GM19193 (cell line): ENCODE results near the gene TNFSF15.

ENCODE experiments used
- POLR2A ChIP-seq: IDR thresholded peaks from 4 replicates; pipeline ENCODE4 v1.6.1; 2011; ENCODE audit not compliant: insufficient read depth, insufficient read length; ENCODE audit errors: extremely low read depth

TNFSF15 gene

GRCh38 chr9:114830546-114830945 is 24.7 kb upstream of the TNFSF15 start:
- TF ChIP-seq POLR2A: no peak

DNA sequence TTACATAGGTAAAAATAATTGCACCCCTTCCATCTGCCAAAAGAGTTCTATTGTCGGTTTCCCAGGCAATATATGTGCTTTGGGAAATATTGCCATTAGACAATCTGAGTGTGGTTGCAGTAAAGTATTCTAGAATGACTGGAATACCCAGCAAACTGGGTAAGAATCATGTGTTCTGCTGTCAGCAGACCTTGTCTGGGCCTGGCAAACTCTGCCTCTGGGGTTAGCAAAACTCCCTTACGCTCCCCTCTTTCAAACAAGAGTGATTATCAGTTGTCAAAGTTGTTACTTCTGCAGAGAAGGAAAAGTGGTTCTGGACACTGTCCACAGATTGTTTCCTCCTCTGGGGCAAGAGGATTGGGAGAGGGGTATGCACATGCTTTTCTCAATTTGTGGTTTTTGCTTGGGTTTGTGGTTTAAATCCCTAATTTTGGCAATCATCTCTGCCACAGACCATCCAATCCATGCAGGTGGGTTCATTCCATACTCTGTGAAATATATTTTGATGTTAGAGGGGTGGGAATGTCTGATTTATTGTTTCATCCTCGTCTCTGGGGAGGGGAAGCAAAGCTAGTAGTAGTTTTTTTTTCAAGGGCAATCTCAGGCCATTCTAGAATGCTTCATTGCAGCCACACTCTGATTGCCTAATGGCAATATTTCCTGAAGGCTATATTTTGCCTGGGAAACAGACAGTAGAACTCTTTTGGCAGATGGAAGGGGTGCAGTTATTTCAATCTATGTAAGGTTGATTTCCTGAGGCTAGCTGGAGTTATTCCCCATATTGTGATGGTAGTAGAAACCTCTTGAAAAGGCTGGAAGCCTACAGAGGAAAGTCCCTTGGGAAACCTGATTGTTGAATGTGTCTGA is 24.0 kb upstream of the TNFSF15 start:
- no peak for TF ChIP-seq POLR2A

- TF ChIP-seq POLR2A: no peak
Observed at GRCh38 chr9:114828303-114828650, 22.4 kb upstream of the TNFSF15 start.

DNA sequence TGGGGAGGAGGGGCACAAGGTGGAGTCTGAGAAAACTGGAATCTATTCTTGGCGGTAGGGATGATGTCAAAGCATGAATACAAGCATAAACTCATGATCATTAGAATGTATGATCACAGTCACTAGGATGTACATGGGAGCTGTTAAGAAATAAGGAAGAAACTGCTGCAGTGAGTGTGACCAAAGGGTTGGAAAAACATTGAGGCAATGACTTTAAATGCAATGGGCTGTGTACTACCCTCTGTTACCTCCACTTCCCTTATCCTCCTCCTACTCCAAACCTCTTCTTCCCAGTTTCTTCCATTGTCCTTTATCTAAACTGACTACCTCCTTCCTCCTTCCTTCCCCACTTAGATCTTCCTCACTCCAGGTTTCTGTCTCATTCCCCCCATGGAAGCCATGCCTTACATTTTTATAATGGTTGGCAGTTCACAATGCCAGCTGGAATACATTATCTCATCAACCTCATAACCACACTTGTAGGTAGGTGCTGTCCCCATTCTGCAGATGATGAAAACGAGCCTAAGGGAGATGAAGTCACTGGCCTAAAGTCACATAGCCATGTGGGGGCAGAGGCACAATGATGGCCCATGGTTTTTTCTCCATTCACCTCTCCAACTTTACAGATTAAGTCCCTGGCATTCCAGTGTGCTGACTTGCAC is 21.9 kb upstream of the TNFSF15 start:
- no peak for TF ChIP-seq POLR2A

DNA sequence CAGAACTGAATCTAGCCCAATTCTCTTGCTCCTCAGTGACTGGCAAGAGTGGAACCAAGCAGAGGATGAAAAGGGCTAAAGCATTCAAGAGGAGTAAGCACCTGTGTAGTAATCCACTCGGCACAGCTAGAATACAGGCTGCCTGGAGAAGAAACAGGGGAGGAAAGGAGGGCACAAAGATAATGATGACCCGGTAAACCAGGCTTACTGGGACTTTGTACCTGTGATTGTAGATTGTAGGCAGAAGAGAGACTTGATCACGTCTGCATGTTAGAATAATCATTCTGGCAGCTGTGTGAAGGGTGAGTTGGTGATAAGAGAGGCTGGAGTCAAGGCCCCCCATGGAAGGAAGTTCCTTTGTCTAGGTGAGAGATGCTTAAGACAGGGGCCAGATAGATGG is 20.6 kb upstream of the TNFSF15 start:
- TF ChIP-seq POLR2A: no peak

- TF ChIP-seq POLR2A: no peak
Observed at GRCh38 chr9:114825126-114825795, 19.4 kb upstream of the TNFSF15 start.

- TF ChIP-seq POLR2A: no peak
Observed at GRCh38 chr9:114824110-114824509, 18.3 kb upstream of the TNFSF15 start.

GRCh38 chr9:114823441-114823840 is 17.6 kb upstream of the TNFSF15 start:
- TF ChIP-seq POLR2A: no peak

- no peak for TF ChIP-seq POLR2A
Observed at GRCh38 chr9:114822708-114823107, 16.9 kb upstream of the TNFSF15 start.

GRCh38 chr9:114820776-114821501 is 15.1 kb upstream of the TNFSF15 start:
- no peak for TF ChIP-seq POLR2A

- no peak for TF ChIP-seq POLR2A
Observed at GRCh38 chr9:114818178-114818577, 12.3 kb upstream of the TNFSF15 start.

- TF ChIP-seq POLR2A: no peak
Observed at GRCh38 chr9:114813717-114814418, 8.0 kb upstream of the TNFSF15 start.

DNA sequence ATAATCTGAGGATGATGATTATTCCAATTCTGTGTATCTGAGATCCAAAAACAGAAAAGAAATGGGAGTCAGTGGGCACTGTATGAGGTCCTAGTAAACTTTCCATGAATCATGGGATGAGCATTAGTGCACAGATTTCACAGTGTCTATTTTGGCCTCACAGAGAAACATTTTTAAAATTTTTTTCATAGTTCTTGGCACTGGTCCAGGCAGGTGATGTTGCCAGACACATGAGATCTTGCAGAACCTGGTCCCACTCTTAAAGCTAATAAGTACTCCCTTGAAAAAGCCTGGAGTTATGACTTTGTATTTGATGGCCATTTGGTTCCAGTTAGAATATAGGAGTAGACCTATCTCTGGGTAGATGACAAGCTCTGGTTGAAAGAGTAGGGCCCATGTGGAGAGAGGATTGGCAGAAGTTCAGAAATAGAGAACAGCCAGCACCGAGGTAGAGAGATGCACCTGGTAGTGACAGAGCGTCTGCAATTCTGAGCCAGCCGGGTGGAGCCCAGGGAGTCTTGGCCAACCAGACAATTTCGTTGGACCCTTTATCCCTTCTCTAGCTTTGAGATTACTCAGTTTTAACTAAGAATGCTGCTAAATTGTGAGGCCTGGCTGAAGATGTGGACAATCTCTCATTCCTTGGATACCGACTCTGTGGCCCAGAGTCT is 6.3 kb upstream of the TNFSF15 start:
- TF ChIP-seq POLR2A: no peak

DNA sequence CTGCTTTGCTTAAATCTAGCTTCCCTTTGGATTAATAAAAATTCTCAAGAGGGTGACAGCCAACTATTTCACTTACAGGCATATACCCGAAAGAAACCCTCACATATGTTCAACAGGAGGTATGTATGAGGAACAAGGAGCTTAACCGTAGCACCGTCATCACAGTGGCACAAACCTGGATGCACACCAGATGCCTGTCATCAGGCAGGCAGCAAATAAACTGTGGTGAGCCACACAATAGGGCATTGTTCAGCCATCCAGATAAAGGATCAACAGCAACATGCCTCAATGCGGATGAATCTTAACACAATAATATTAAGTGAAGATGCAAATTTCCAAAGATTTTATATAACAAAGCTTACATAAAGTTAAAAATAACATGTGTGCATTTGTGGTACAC is 5.5 kb upstream of the TNFSF15 start:
- no peak for TF ChIP-seq POLR2A
